ENCODE data around the gene PATJ.
A peak's percentile ranks its signal among the peaks of the same experiment; 100 is the strongest.
"Not testable (repeated sequence)": the region's sequence is repeated elsewhere in the genome, so short reads cannot be mapped to it uniquely, and the experiment has no call there.

The PATJ gene

GRCh38 chr1:61948685-61949084 is 206.4 kb downstream of the PATJ start:
- H3K27me3 ChIP-seq (ENCODE audit: insufficient read depth, low read length); H4K8ac ChIP-seq (ENCODE audit: low read depth, low read length); H2AK5ac ChIP-seq (ENCODE audit: low read length); H3K4me1 ChIP-seq (ENCODE audit: control insufficient read depth in 1 of 2, insufficient read depth in 2 of 2, low read length in 2 of 2); H3K9me3 ChIP-seq (ENCODE audit: insufficient read depth, low read depth, low read length); H2BK12ac ChIP-seq (ENCODE audit: low read length); H3K4me3 ChIP-seq (ENCODE audit: low read depth, low read length); H3K27ac ChIP-seq (ENCODE audit: low read depth, low read length); H3K79me1 ChIP-seq (ENCODE audit: low read length); H2BK5ac ChIP-seq (ENCODE audit: low read depth, low read length, poor library complexity); H3K36me3 ChIP-seq (ENCODE audit: control insufficient read depth in 1 of 2, insufficient read depth in 2 of 2, low read length in 2 of 2); H3K79me2 ChIP-seq (ENCODE audit: control insufficient read depth, insufficient read depth, low read length, poor library complexity); H3K4ac ChIP-seq (ENCODE audit: low read depth, low read length); H3K18ac ChIP-seq (ENCODE audit: low read length); H3K9ac ChIP-seq (ENCODE audit: low read length); H2BK120ac ChIP-seq (ENCODE audit: insufficient read depth, low read length, poor library complexity); H4K12ac ChIP-seq (ENCODE audit: low read depth, low read length); H4K91ac ChIP-seq (ENCODE audit: low read depth, low read length); H3K4me2 ChIP-seq (ENCODE audit: low read length); H2AFZ ChIP-seq (ENCODE audit: insufficient read depth, low read length, poor library complexity); H3K23ac ChIP-seq (ENCODE audit: low read length); DNase-seq; H3K14ac ChIP-seq (ENCODE audit: low read length): not testable (repeated sequence)
- no CpG with 5 or more reads among the region's 5 CpGs for WGBS (ENCODE audit: extremely low coverage, insufficient coverage, insufficient read length)

- no peak overlapping the region for H2AFZ ChIP-seq (ENCODE audit: insufficient read depth, low read length, poor library complexity)
- H3K27me3 ChIP-seq (ENCODE audit: insufficient read depth, low read length) = no peaks in the 10 kb centered on the region
- no peaks in the 10 kb centered on the region for H3K9me3 ChIP-seq (ENCODE audit: insufficient read depth, low read depth, low read length)
- no peak overlapping the region for H4K8ac ChIP-seq (ENCODE audit: low read depth, low read length)
- no peak overlapping the region for H2BK12ac ChIP-seq (ENCODE audit: low read length)
- no peaks in the 10 kb centered on the region for H3K79me2 ChIP-seq (ENCODE audit: control insufficient read depth, insufficient read depth, low read length, poor library complexity)
- H3K23ac ChIP-seq (ENCODE audit: low read length) = no peak overlapping the region
- no peak overlapping the region for H3K27ac ChIP-seq (ENCODE audit: low read depth, low read length)
- WGBS (ENCODE audit: extremely low coverage, insufficient coverage, insufficient read length) = no CpG with 5 or more reads among the region's 2 CpGs
- no peak overlapping the region for H3K4ac ChIP-seq (ENCODE audit: low read depth, low read length)
- H2BK5ac ChIP-seq (ENCODE audit: low read depth, low read length, poor library complexity) = peak overlapping the region; percentile 52
- H3K14ac ChIP-seq (ENCODE audit: low read length) = no peak overlapping the region
- peaks cover 5% of the 10 kb centered on the region for H3K79me1 ChIP-seq (ENCODE audit: low read length)
- no peak overlapping the region for H4K12ac ChIP-seq (ENCODE audit: low read depth, low read length)
- H2AK5ac ChIP-seq (ENCODE audit: low read length) = no peak overlapping the region
- H3K4me1 ChIP-seq (ENCODE audit: control insufficient read depth in 1 of 2, insufficient read depth in 2 of 2, low read length in 2 of 2) = peaks cover 0 to 5% of the 10 kb centered on the region in 2 experiments
- H3K18ac ChIP-seq (ENCODE audit: low read length) = no peak overlapping the region
- no peak overlapping the region for H3K4me3 ChIP-seq (ENCODE audit: low read depth, low read length)
- H3K9ac ChIP-seq (ENCODE audit: low read length) = no peak overlapping the region
- H3K4me2 ChIP-seq (ENCODE audit: low read length) = no peak overlapping the region
- no peak overlapping the region for H4K91ac ChIP-seq (ENCODE audit: low read depth, low read length)
- no peaks in the 10 kb centered on the region for H3K36me3 ChIP-seq (ENCODE audit: control insufficient read depth in 1 of 2, insufficient read depth in 2 of 2, low read length in 2 of 2)
- DNase-seq = peak in 1 of 2 donors; percentile 43
- no peak overlapping the region for H2BK120ac ChIP-seq (ENCODE audit: insufficient read depth, low read length, poor library complexity)
Measured at GRCh38 chr1:61950418-61950817, 208.1 kb downstream of the PATJ start.

- no peak overlapping the region for H3K23ac ChIP-seq (ENCODE audit: low read length)
- no peaks in the 10 kb centered on the region for H3K9me3 ChIP-seq (ENCODE audit: insufficient read depth, low read depth, low read length)
- no peak overlapping the region for H2BK12ac ChIP-seq (ENCODE audit: low read length)
- H2AK5ac ChIP-seq (ENCODE audit: low read length) = no peak overlapping the region
- peaks cover 0 to 5% of the 10 kb centered on the region in 2 experiments for H3K4me1 ChIP-seq (ENCODE audit: control insufficient read depth in 1 of 2, insufficient read depth in 2 of 2, low read length in 2 of 2)
- H3K79me1 ChIP-seq (ENCODE audit: low read length) = peaks cover 5% of the 10 kb centered on the region
- H3K9ac ChIP-seq (ENCODE audit: low read length) = no peak overlapping the region
- no peak overlapping the region for H3K14ac ChIP-seq (ENCODE audit: low read length)
- no peaks in the 10 kb centered on the region for H3K79me2 ChIP-seq (ENCODE audit: control insufficient read depth, insufficient read depth, low read length, poor library complexity)
- H4K91ac ChIP-seq (ENCODE audit: low read depth, low read length) = no peak overlapping the region
- DNase-seq = peak; percentile 15 to 43
- H3K36me3 ChIP-seq (ENCODE audit: control insufficient read depth in 1 of 2, insufficient read depth in 2 of 2, low read length in 2 of 2) = no peaks in the 10 kb centered on the region
- H3K4me3 ChIP-seq (ENCODE audit: low read depth, low read length) = no peak overlapping the region
- H3K27me3 ChIP-seq (ENCODE audit: insufficient read depth, low read length) = no peaks in the 10 kb centered on the region
- H3K18ac ChIP-seq (ENCODE audit: low read length) = no peak overlapping the region
- H4K8ac ChIP-seq (ENCODE audit: low read depth, low read length) = no peak overlapping the region
- H2BK5ac ChIP-seq (ENCODE audit: low read depth, low read length, poor library complexity) = no peak overlapping the region
- peak overlapping the region; percentile 77 for H3K27ac ChIP-seq (ENCODE audit: low read depth, low read length)
- no peak overlapping the region for H2BK120ac ChIP-seq (ENCODE audit: insufficient read depth, low read length, poor library complexity)
- H2AFZ ChIP-seq (ENCODE audit: insufficient read depth, low read length, poor library complexity) = no peak overlapping the region
- H3K4ac ChIP-seq (ENCODE audit: low read depth, low read length) = no peak overlapping the region
- no CpG with 5 or more reads among the region's 9 CpGs for WGBS (ENCODE audit: extremely low coverage, insufficient coverage, insufficient read length)
- H4K12ac ChIP-seq (ENCODE audit: low read depth, low read length) = no peak overlapping the region
- H3K4me2 ChIP-seq (ENCODE audit: low read length) = peak overlapping the region; percentile 55
Measured at GRCh38 chr1:61951731-61952580, 209.7 kb downstream of the PATJ start.

GRCh38 chr1:61952675-61953074 is 210.4 kb downstream of the PATJ start:
- no peak overlapping the region for H4K12ac ChIP-seq (ENCODE audit: low read depth, low read length)
- H3K27me3 ChIP-seq (ENCODE audit: insufficient read depth, low read length) = no peaks in the 10 kb centered on the region
- no peak overlapping the region for H3K23ac ChIP-seq (ENCODE audit: low read length)
- H2BK12ac ChIP-seq (ENCODE audit: low read length) = no peak overlapping the region
- H3K79me2 ChIP-seq (ENCODE audit: control insufficient read depth, insufficient read depth, low read length, poor library complexity) = no peaks in the 10 kb centered on the region
- H3K79me1 ChIP-seq (ENCODE audit: low read length) = peaks cover 5% of the 10 kb centered on the region
- no CpG with 5 or more reads among the region's 1 CpG for whole genome bisulfite sequencing (ENCODE audit: extremely low coverage, insufficient coverage, insufficient read length)
- H2BK5ac ChIP-seq (ENCODE audit: low read depth, low read length, poor library complexity) = no peak overlapping the region
- H2BK120ac ChIP-seq (ENCODE audit: insufficient read depth, low read length, poor library complexity) = no peak overlapping the region
- H3K18ac ChIP-seq (ENCODE audit: low read length) = no peak overlapping the region
- no peak overlapping the region for H3K27ac ChIP-seq (ENCODE audit: low read depth, low read length)
- H3K4me1 ChIP-seq (ENCODE audit: control insufficient read depth in 1 of 2, insufficient read depth in 2 of 2, low read length in 2 of 2) = peaks cover 0 to 5% of the 10 kb centered on the region in 2 experiments
- no peak overlapping the region for H3K4me3 ChIP-seq (ENCODE audit: low read depth, low read length)
- no peak overlapping the region for H2AFZ ChIP-seq (ENCODE audit: insufficient read depth, low read length, poor library complexity)
- no peak overlapping the region for H3K4ac ChIP-seq (ENCODE audit: low read depth, low read length)
- H3K14ac ChIP-seq (ENCODE audit: low read length) = no peak overlapping the region
- no peaks in the 10 kb centered on the region for H3K9me3 ChIP-seq (ENCODE audit: insufficient read depth, low read depth, low read length)
- no peak overlapping the region for H3K9ac ChIP-seq (ENCODE audit: low read length)
- H2AK5ac ChIP-seq (ENCODE audit: low read length) = no peak overlapping the region
- DNase-seq = no peak
- H4K91ac ChIP-seq (ENCODE audit: low read depth, low read length) = no peak overlapping the region
- no peaks in the 10 kb centered on the region for H3K36me3 ChIP-seq (ENCODE audit: control insufficient read depth in 1 of 2, insufficient read depth in 2 of 2, low read length in 2 of 2)
- no peak overlapping the region for H4K8ac ChIP-seq (ENCODE audit: low read depth, low read length)
- no peak overlapping the region for H3K4me2 ChIP-seq (ENCODE audit: low read length)

Measured in trophoblast cell (in vitro differentiated cells and primary cell).